Measurements from ENCODE around the gene GPR15. TPM values are rescaled to one million over a fixed set of nuclear protein-coding genes. Genes with fewer than 3 reads are reported as not detected.
A peak's percentile ranks its signal among the peaks of the same experiment; 100 is the strongest.

GPR15 gene
- total RNA-seq, 1 donor from 2014 or later = 1.4 TPM

DNA sequence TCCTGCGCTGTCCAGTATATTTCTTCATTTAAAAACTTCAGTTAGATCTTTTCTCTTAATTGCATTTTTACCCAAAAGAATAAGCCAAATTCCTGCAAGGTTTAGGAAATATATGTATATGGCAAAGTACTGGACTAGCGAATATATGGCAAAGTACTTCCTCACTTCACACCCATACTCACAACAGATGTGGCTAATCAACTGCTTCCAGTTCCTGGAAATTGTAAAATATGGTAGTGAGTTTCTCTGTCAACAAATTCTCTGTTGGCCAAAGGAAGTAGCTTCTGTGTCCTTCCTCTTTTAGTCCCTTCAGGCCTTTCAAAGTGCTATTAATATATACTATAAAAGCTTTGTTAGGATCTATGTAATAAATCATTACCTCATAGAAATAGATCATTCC is 22.0 kb downstream of the GPR15 start:
- H3K27me3 ChIP-seq (ENCODE audit: low read depth) = no peaks in the 10 kb centered on the region
- intact Hi-C loops (cut with DNase I) = no loop called here
- H3K9me3 ChIP-seq = no peaks in the 10 kb centered on the region
- H3K4me3 ChIP-seq = no peak overlapping the region
- ATAC-seq (peak in 1 of 2 donors; percentile 46), DNase-seq (no peak)
- no peaks in the 10 kb centered on the region for H3K4me1 ChIP-seq
- no peaks in the 10 kb centered on the region for H3K36me3 ChIP-seq
- H3K27ac ChIP-seq = no peak overlapping the region
- TF ChIP-seq, protein P1, sequence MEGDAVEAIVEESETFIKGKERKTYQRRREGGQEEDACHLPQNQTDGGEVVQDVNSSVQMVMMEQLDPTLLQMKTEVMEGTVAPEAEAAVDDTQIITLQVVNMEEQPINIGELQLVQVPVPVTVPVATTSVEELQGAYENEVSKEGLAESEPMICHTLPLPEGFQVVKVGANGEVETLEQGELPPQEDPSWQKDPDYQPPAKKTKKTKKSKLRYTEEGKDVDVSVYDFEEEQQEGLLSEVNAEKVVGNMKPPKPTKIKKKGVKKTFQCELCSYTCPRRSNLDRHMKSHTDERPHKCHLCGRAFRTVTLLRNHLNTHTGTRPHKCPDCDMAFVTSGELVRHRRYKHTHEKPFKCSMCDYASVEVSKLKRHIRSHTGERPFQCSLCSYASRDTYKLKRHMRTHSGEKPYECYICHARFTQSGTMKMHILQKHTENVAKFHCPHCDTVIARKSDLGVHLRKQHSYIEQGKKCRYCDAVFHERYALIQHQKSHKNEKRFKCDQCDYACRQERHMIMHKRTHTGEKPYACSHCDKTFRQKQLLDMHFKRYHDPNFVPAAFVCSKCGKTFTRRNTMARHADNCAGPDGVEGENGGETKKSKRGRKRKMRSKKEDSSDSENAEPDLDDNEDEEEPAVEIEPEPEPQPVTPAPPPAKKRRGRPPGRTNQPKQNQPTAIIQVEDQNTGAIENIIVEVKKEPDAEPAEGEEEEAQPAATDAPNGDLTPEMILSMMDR (IDR thresholded peaks at IDR 0.05) = no peak

DNA sequence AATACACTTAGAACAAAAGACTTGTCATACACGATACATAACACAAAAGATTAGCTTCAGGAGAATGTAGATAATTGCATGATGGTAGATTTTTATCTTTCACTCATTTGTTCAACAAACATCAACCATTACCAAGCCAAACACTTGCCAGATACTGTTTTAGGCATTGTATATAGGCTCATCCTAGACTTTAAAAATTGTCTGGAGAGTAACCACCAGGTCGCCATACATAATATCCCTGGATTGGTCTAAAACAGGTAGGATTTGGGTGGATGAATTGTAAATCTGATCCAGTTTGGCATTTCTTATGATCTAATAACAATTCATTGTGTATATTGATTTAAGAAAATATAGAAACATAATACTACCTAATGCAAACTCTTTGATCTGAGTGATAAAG is 22.8 kb downstream of the GPR15 start:
- H3K4me1 ChIP-seq = no peaks in the 10 kb centered on the region
- DNase-seq = no peak
- no peak overlapping the region for H3K27ac ChIP-seq
- no peak for ATAC-seq
- no peaks in the 10 kb centered on the region for H3K9me3 ChIP-seq
- intact Hi-C loops (cut with DNase I) = no loop called here
- no peaks in the 10 kb centered on the region for H3K27me3 ChIP-seq (ENCODE audit: low read depth)
- TF ChIP-seq, protein P1 (IDR thresholded peaks at IDR 0.05) = no peak
- H3K4me3 ChIP-seq = no peak overlapping the region
- no peaks in the 10 kb centered on the region for H3K36me3 ChIP-seq

DNA sequence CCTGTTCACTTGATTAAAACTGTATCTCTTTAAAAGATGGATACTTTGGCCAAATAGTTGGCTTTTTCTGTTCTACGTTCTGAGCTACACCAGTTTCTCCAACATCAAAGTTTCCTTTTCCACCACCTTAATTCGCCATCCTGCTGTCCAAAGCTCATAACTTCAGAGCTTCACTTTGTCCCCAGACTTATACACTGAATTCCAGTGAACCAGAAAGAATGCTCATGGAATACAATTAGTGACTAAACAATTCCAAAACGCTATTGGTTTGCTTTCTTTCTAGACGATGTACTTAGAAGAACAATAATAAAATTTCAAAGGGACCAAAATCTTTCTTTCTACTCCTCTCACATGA is 23.2 kb downstream of the GPR15 start:
- Histone ChIP-seq H3K4me3 (no peak overlapping the region), H3K9me3 (no peaks in the 10 kb centered on the region), H3K36me3 (no peaks in the 10 kb centered on the region), H3K4me1 (no peaks in the 10 kb centered on the region), H3K27me3 (ENCODE audit: low read depth) (no peaks in the 10 kb centered on the region), H3K27ac (peak overlapping the region; percentile 13)
- DNase-seq (no peak), ATAC-seq (no peak)
- intact Hi-C loops (cut with DNase I) = no loop called here
- TF ChIP-seq, protein P1 (IDR thresholded peaks at IDR 0.05) = no peak

DNA sequence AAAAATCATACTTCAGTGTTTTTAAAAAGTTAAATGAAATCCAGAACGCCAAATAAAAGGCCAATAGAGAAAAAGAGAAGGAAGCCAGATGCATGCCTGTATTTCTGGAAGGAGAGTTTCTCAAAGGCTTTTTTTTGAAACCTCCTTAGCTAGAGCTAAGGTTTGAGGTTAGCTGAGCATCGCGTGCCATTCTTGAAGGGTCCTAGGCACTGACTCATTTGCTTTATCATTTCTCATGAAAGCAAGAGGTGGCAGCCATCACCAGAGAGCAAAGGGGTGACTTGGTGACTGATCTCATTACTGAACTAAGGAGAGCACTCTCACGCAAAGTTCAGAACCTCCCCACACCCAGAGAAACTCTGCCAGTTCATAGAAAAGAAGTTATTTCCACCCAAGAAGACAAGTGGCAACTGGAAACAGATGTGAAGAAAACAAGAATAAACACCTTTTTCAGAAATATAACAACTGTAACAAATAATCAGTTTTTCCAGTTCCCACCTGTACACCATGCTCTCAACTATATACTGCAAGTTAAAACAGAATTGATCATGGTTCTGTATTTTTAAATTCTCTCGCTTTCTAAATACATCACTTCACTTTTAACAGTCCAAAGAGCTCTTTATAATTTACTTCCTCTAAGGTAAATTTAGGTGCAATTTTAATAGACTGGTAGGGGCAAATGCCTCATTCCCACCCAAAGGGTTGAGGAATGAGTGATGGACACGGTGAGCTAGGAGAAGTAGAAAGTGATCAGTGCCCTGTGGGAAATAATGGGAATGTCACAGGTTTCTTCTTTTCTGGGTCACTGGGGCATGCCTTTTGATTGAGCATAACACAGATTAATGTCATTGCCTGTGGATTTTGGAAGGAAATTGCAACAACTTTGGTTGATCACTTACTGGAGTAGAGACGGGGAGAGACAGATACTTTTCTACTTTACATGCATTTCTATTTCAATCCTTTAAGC is 24.7 kb downstream of the GPR15 start:
- H3K27me3 ChIP-seq (ENCODE audit: low read depth) = no peaks in the 10 kb centered on the region
- ATAC-seq = no peak
- no peaks in the 10 kb centered on the region for H3K9me3 ChIP-seq

DNA sequence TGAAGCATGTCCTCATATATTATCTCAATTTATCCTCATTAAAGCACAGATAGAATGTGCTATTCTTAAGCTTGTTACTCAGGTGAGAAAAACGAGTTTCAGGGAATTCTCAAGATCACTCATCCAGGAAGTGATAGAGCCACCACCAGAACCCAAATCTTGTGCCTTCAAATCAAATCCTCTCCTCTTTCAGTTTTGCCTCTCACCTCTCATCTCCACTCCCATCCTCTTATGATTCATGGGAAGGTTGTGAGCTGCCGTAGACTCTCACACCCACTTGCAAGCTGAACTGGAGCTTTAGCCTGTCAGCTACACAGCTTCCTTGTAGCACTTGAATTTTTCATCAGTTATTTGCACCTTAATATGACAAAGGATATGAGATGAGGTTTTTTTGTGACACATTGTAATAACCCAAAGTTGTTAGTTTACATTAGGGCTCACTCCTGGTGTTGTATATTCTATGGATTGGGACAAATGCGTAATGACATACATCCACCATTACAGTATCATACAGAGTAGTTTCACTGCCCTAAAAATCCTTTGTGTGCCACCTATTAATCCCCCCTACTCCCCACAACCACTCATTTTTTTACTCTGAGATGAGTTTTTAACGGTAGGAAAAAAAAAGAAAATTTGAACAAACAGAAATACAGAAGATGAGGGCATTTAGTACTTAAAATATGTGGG is 25.7 kb downstream of the GPR15 start:
- ATAC-seq (no peak), DNase-seq (no peak)
- intact Hi-C loops (cut with DNase I) = no loop called here
- TF ChIP-seq, protein P1 (IDR thresholded peaks at IDR 0.05) = no peak
- no peaks in the 10 kb centered on the region for H3K36me3 ChIP-seq
- H3K27ac ChIP-seq = no peak overlapping the region
- H3K9me3 ChIP-seq = no peaks in the 10 kb centered on the region
- H3K4me1 ChIP-seq = no peaks in the 10 kb centered on the region
- H3K4me3 ChIP-seq = no peak overlapping the region
- H3K27me3 ChIP-seq (ENCODE audit: low read depth) = no peaks in the 10 kb centered on the region

More for the DNA sequence above, 24.7 kb downstream of the GPR15 start:
- H3K27ac ChIP-seq = peak overlapping the region; percentile 37
- H3K4me3 ChIP-seq = peak overlapping the region; percentile 0
- DNase-seq = no peak
- TF ChIP-seq, protein P1 (IDR thresholded peaks at IDR 0.05) = no peak
- intact Hi-C loops (cut with DNase I) = no loop called here
- H3K4me1 ChIP-seq = no peaks in the 10 kb centered on the region
- H3K36me3 ChIP-seq = no peaks in the 10 kb centered on the region
